ENCODE data around the gene TGFA.

Gene TGFA

GRCh38 chr2:70528276-70528675 is 25.4 kb downstream of the TGFA start:
- ChIA-PET CTCF (no interaction called here), POLR2A (interaction anchor here (1.1 kb wide), 1 partner anchor 235 kb away, joined by 4 read pairs; the partner anchor contains the start of gene SNRPG)
- no peak for DNase-seq (ENCODE audit: extremely low spot score)
- TF ChIP-seq FOXK2 (IDR thresholded peaks at IDR 0.05) (no peak), BHLHE40 (IDR thresholded peaks at IDR 0.05; ENCODE audit: borderline replicate concordance) (no peak), ELF4 (IDR thresholded peaks at IDR 0.05) (no peak), L3MBTL2 (conservative IDR thresholded peaks at IDR 0.05) (no peak), ARNT (IDR thresholded peaks at IDR 0.05) (no peak), CTBP1 (IDR thresholded peaks at IDR 0.05; ENCODE audit: borderline replicate concordance) (no peak), TARDBP (IDR thresholded peaks at IDR 0.05) (no peak), LEF1 (IDR thresholded peaks at IDR 0.05; ENCODE audit: borderline replicate concordance) (no peak), FOXM1 (IDR thresholded peaks at IDR 0.05; ENCODE audit: borderline replicate concordance) (no peak), HDGF (IDR thresholded peaks at IDR 0.05; ENCODE audit: borderline replicate concordance) (no peak), NFRKB (IDR thresholded peaks at IDR 0.05) (no peak), SUZ12 (IDR thresholded peaks at IDR 0.05) (no peak), FOXA1 (IDR thresholded peaks at IDR 0.05) (no peak), SP1 (IDR thresholded peaks at IDR 0.05) (no peak)
- TF ChIP-seq, protein P1, sequence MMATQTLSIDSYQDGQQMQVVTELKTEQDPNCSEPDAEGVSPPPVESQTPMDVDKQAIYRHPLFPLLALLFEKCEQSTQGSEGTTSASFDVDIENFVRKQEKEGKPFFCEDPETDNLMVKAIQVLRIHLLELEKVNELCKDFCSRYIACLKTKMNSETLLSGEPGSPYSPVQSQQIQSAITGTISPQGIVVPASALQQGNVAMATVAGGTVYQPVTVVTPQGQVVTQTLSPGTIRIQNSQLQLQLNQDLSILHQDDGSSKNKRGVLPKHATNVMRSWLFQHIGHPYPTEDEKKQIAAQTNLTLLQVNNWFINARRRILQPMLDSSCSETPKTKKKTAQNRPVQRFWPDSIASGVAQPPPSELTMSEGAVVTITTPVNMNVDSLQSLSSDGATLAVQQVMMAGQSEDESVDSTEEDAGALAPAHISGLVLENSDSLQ (IDR thresholded peaks at IDR 0.05): no peak

DNA sequence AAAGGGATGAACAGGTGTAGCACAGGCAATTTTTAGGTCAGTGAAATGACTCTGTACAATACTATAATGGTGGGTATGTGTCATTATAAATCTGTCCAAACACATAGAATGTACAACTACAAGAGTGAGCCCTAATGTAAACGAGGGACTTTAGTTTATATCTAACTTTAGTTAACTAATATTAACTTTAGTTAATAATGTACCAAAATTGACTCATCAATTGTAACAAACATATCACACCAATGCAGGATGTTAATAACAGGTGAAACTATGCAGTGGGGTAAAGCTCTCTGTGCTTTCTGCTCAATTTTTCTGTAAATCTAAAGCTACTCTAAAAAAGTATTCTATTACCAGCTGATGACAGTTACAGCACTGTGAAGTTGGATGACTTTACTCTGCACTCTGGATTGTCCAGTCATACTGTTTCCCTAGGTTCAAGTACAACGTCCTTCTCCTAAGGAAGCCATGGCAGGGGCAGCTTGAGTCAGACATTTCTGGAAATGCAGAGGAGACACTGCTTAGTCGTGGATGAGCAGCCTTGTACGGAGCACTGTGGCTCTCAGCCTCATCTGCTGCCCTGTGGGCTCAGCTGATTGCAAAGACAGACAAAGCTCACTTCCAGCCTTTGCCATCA is 26.1 kb downstream of the TGFA start:
- POLR2A ChIA-PET: no interaction called here
- no peak for DNase-seq (ENCODE audit: extremely low spot score)
- CTCF ChIA-PET: no interaction called here
- no peak for TF ChIP-seq SUZ12 (IDR thresholded peaks at IDR 0.05)

GRCh38 chr2:70526126-70526525 is 27.5 kb downstream of the TGFA start:
- POLR2A ChIA-PET: no interaction called here
- TF ChIP-seq NFRKB (IDR thresholded peaks at IDR 0.05) (no peak), FOXA1 (IDR thresholded peaks at IDR 0.05) (no peak), LEF1 (IDR thresholded peaks at IDR 0.05; ENCODE audit: borderline replicate concordance) (no peak), SUZ12 (IDR thresholded peaks at IDR 0.05) (no peak), ARNT (IDR thresholded peaks at IDR 0.05) (no peak), TARDBP (IDR thresholded peaks at IDR 0.05) (no peak), L3MBTL2 (conservative IDR thresholded peaks at IDR 0.05) (no peak), CTBP1 (IDR thresholded peaks at IDR 0.05; ENCODE audit: borderline replicate concordance) (no peak), FOXM1 (IDR thresholded peaks at IDR 0.05; ENCODE audit: borderline replicate concordance) (no peak), BHLHE40 (IDR thresholded peaks at IDR 0.05; ENCODE audit: borderline replicate concordance) (no peak), FOXK2 (IDR thresholded peaks at IDR 0.05) (no peak)
- TF ChIP-seq, protein P1 (IDR thresholded peaks at IDR 0.05): no peak
- DNase-seq (ENCODE audit: extremely low spot score): no peak
- CTCF ChIA-PET: no interaction called here

GRCh38 chr2:70525032-70525431 is 28.6 kb downstream of the TGFA start:
- TF ChIP-seq FOXA1 (IDR thresholded peaks at IDR 0.05): no peak
- TF ChIP-seq L3MBTL2 (conservative IDR thresholded peaks at IDR 0.05): no peak
- no peak for TF ChIP-seq NFRKB (IDR thresholded peaks at IDR 0.05)
- TF ChIP-seq SUZ12 (IDR thresholded peaks at IDR 0.05): no peak
- TF ChIP-seq ELF4 (IDR thresholded peaks at IDR 0.05): no peak
- ChIA-PET POLR2A (no interaction called here), CTCF (no interaction called here)
- DNase-seq (ENCODE audit: extremely low spot score): no peak

DNA sequence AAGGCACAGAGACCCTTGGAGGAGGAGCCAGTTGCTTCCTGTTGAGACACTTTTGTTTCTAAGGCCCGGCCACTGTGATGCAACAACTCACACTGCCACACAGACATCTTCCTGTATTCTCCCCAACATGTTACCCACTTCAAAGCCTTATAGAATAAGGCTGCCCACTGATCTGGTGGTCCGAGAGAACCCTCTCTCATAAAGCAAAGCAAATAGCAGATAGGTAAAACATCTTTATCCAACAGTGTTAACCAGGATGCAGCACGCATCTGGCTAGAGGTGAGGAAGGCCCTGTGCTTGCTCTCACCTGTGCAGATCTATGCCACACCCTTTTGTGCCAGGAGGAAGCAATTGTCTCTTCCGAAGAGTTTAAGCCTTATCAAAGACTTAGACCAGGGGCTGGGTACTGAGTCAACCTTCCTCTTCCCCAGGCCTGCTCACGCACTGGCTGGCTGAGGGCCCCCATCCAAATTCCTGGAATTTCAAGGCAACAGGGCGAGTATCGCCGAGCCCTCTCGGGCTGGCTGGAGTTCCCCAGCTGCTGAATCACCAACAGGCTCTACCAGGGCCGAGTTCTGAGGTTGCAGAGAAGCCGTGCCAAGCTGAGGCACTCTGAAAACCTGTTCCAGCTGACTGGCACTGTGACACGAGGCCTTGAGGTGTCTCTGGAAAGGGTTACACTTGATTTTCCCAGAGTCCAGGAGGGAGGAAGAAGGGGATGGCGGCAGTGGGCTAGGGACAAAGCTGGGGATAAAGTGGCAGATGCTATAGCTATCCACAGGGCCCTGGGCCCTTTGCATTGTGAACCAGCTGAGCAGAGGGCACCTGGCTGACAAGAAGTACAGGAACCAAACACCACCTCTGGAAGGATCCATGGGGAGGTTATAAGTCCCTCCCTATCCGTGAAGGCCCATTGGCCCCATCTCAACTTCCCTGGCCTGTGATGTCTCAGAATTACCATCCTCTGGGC is 29.3 kb downstream of the TGFA start:
- CTCF ChIA-PET: no interaction called here

DNA sequence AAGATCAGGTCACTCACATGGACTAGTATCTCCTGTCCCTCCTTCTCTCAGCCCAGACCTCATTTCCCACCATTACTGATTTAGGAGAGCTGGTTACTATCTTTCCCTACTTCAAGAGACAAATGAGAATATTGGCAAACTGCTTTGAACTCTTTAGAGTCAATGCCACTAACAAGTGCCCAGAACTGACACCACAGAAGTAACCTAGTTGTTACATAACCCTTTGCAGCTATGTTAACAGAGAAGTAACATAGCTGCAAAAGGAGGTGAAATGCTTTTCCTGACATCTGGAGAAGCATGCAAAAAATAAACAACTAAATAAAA is 30.0 kb downstream of the TGFA start:
- no peak for DNase-seq (ENCODE audit: extremely low spot score)
- TF ChIP-seq HDGF (IDR thresholded peaks at IDR 0.05; ENCODE audit: borderline replicate concordance) (no peak), TARDBP (IDR thresholded peaks at IDR 0.05) (no peak), SUZ12 (IDR thresholded peaks at IDR 0.05) (no peak), ARNT (IDR thresholded peaks at IDR 0.05) (no peak), ZNF384 (IDR thresholded peaks at IDR 0.05) (no peak), NFRKB (IDR thresholded peaks at IDR 0.05) (no peak), BHLHE40 (IDR thresholded peaks at IDR 0.05; ENCODE audit: borderline replicate concordance) (no peak), ELF4 (IDR thresholded peaks at IDR 0.05) (no peak), FOXA1 (IDR thresholded peaks at IDR 0.05) (no peak), LEF1 (IDR thresholded peaks at IDR 0.05; ENCODE audit: borderline replicate concordance) (no peak), L3MBTL2 (conservative IDR thresholded peaks at IDR 0.05) (no peak), FOXK2 (IDR thresholded peaks at IDR 0.05) (no peak), CTBP1 (IDR thresholded peaks at IDR 0.05; ENCODE audit: borderline replicate concordance) (no peak), SP1 (IDR thresholded peaks at IDR 0.05) (no peak)
- TF ChIP-seq, protein P1 (IDR thresholded peaks at IDR 0.05): no peak
- ChIA-PET POLR2A (no interaction called here), CTCF (no interaction called here)

More for the DNA sequence above, 29.3 kb downstream of the TGFA start:
- TF ChIP-seq SUZ12 (IDR thresholded peaks at IDR 0.05) (no peak), ZNF384 (IDR thresholded peaks at IDR 0.05) (no peak), HDGF (IDR thresholded peaks at IDR 0.05; ENCODE audit: borderline replicate concordance) (no peak), TARDBP (IDR thresholded peaks at IDR 0.05) (no peak), L3MBTL2 (conservative IDR thresholded peaks at IDR 0.05) (no peak), LEF1 (IDR thresholded peaks at IDR 0.05; ENCODE audit: borderline replicate concordance) (no peak), NFRKB (IDR thresholded peaks at IDR 0.05) (no peak), BHLHE40 (IDR thresholded peaks at IDR 0.05; ENCODE audit: borderline replicate concordance) (no peak)
- DNase-seq (ENCODE audit: extremely low spot score): no peak
- POLR2A ChIA-PET: no interaction called here

Data from HEK293T (cell line).